GM21423 (cell line): ENCODE results near the gene KRTAP17-1.
"Not testable (repeated sequence)": the region's sequence is repeated elsewhere in the genome, so short reads cannot be mapped to it uniquely, and the experiment has no call there.

Experiments
- ATAC-seq: cut with Tn5 transposase; IDR thresholded peaks from one replicate; pipeline ENCODE4 v1.9.1; 2021; ENCODE audit warnings: mild to moderate bottlenecking, moderate library complexity; ENCODE audit not compliant: unreplicated experiment

KRTAP17-1 gene

DNA sequence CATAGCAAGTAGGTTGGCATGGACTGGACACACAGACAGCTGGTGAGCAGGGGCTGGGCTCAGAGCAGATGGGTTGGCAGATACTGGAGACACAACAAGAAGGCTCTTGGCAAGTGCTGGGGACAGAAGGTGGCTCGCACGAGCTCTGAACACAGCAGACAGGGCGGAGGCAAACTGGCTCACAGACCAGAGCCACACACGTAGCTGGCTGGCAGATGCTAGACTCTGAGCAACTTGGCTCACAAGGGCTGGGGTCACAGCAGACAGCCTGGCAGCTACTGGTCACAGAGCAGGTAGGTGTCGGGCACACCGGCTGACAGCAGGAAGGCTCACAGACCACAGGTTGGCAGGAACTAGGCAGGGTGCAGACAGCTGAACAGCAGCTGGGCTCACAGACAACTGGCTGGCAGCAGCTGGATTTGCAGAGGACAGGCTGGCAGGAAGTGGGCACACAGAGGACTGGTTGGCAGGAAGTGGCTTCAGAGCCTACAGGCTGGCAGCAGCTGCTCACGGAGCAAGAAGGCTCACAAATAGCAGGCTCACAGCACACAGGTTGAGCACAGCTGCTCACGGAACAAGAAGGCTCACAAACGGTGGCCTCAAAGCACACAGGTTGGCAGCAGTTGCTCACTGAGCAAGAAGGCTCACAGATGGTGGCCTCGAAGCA lies 7.1 kb downstream of the KRTAP17-1 start:
- peak; percentile 50 for ATAC-seq

DNA sequence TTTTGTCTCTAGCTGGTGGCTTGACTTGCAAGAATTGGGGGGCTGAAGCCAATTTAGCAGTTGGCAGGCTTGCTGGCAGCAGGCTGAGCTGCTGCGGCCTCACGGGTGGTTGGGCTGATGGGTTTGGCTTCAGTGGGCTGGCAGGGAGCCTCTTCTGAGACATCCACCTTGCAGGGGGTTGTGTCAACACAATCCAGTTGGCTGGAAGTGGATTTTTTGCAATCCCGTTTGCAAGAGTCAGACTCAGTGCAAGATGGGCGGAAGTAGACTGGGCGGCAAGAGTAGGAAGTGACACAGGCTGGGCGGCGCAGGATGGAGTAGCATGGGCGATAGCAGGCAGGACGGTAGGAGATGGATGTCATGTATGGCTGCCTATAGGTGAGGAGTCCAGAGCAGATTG lies 7.9 kb downstream of the KRTAP17-1 start:
- no peak for ATAC-seq

DNA sequence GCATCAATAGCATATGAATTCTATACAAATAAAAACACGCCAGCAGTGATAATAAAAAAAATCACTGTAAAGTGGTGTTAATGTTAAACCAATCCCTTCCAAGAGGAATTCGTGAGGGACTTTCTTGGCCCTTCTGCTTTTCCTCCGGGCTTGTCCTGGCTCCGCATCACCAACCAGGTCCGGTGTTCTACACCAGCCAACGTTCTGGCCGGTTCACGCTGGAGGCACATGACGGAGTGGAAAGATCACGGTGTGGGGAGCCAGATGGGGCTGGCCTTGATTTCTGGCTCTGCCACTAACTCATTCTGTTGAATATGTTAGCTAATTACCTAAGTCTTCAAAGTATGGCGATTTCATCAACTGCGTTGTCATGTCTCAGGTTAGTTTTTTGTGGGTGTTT lies 11.4 kb downstream of the KRTAP17-1 start:
- ATAC-seq, result no peak

- ATAC-seq, result no peak
Observed at GRCh38 chr17:41302981-41303380, 12.5 kb downstream of the KRTAP17-1 start.

DNA sequence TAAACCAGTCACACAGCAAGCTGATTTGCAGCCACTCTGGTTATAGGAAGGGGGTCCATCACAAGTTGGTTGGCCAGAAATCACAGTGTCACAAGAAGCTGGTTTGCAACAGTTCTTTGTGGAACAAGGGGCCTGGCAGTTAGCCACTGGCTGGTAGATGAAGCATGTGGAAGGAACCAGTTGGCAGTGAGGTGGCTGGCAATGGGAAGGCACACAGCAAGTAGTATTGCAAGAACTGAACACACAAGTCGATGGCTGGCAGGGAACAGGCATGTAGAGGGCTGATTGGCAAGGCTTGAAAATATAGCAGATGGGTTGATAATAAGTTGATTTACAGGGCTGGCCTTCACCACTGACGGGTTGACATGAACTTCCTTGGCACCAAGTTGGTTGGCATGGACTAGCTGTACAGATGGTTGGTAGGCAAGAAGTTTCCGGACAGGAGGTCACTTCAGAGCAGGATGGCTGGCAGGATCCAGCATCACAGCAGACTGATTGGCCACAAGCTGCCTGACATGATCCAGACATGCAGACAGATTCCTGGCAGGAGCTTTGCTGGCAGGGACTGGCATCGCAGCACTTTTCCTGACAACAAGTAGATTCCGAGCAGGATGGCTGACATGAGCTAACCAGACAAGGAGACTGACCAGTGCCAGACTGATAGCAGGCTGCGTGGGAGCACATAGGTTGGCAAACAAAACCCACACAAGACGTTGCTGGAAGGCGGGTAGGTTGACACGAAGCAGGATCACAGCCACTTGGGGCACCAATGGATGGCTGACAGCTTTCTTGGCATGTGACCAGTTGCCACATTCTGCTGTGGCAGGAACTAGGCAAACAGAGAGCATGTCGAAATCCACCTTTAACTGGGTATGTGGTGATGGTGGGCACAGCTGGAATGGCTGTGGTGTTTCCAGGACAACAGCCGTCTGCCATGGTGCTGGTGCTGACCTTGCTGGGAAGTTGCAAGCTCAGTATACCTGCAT lies 13.3 kb downstream of the KRTAP17-1 start, which contains the start of gene KRTAP29-1:
Gene KRTAP29-1 (minus strand): TSS at position 936 of the 986 bp plus-strand sequence. CDS start 0 bp downstream, at position 936.
- ATAC-seq, result no peak

GRCh38 chr17:41301204-41301790 lies 14.2 kb downstream of the KRTAP17-1 start:
- ATAC-seq, result no peak

DNA sequence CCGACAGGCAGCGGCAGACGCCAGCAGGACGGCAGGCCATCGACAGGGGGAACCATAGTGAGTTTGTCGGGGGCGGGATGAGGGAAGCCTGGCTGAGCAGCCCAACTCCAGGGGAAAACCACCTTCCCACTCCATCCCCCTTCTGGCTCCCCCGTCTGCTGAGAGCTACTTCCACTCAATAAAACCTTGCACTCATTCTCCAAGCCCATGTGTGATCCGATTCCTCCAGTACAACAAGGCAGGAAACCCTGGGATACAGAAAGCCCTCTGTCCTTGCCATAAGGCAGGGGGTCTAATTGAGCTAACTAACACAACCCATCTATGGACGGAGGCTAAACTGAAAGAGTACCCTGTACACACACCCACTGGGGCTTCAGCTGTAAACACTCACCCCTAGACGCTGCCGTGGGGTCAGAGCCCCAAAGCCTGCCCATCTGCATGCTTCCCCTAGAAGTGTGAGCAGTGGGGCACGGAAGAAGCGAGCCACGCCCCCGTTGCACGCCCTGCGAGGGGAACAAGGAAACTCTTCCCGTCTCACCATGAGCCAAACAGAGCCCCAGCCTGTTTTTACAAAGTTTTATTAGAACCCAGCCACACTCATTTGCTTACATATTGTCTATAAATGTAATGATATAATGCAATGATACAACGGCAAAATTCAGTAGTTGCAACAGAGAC lies 16.9 kb downstream of the KRTAP17-1 start:
- no peak for ATAC-seq

- no peak for ATAC-seq
Observed at GRCh38 chr17:41296846-41297245, 18.7 kb downstream of the KRTAP17-1 start.

GRCh38 chr17:41294016-41294415 lies 21.5 kb downstream of the KRTAP17-1 start:
- ATAC-seq, result no peak

- no peak for ATAC-seq
Observed at GRCh38 chr17:41287050-41287449, 28.5 kb downstream of the KRTAP17-1 start.

DNA sequence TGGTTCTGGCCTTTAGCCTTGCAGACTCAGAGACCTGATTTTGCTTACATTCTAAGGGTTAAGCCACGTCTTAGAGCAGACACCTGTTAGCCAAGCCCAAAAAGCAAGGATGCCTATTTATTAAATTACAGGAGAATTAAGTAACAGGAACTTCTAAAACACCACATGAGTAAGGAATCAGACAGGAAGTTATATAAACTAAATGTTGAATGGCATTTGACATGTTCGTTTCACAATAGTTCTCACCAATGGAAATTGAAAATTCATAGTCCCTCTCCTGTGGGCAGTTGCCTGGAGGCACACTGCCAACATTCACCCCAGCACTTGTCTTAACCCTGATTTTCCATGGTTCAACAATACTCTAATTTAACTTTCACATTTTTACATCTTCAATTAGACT lies 31.0 kb downstream of the KRTAP17-1 start:
- no peak for ATAC-seq

DNA sequence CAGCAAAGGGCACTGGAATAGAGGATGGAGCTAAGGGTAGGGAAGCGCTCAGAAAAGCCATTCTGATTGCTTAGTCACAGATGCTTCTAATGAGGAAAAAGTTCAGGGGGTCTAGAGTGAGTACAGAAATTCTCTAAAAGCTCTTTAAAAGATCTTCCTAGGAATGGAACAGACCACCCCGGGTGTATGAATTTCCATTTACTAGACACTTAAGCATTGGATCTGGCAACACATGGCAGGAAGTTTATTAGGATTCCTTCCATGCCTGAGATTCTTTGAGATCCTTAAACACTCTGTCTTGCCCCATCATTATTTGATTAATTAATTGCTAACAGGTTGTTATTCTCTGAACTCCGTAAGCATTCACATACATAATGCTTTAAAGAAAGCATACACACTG lies 31.5 kb downstream of the KRTAP17-1 start:
- ATAC-seq, result no peak

DNA sequence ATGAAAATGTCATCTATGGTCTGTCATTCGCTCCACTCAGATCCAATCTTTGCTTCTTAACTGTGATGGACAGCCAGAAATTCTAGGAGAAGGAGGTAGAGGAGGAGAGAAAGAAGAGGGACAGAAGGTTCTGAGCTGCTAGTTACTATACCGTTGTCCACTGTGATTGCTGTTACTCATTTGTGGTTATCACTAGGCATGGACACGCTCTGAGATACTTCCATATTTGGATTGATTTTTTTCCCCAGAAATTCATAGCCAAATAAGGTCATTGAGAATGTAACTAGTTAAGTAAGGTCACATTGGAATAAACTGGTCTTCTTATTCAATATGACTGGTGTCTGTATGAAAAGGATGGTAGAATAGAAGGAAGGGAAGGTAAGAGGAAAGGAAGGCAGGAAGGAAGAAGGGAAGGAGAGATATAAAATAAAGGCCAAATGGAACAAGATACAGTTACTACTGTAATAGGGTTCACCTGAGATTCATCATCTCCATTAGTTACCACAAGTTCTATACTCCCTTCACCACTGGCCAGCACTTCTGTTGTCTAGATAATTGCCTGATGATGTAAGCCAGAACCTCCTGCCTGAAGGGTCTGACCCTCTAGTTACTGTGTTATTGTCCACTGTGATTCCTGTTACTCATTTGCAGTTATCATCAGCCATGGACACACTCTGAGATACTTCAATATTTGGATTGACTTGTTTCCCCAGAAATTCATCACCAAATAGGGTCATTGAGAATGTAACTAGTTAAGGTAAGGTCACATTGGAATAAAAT lies 37.1 kb downstream of the KRTAP17-1 start:
- ATAC-seq, result no peak

DNA sequence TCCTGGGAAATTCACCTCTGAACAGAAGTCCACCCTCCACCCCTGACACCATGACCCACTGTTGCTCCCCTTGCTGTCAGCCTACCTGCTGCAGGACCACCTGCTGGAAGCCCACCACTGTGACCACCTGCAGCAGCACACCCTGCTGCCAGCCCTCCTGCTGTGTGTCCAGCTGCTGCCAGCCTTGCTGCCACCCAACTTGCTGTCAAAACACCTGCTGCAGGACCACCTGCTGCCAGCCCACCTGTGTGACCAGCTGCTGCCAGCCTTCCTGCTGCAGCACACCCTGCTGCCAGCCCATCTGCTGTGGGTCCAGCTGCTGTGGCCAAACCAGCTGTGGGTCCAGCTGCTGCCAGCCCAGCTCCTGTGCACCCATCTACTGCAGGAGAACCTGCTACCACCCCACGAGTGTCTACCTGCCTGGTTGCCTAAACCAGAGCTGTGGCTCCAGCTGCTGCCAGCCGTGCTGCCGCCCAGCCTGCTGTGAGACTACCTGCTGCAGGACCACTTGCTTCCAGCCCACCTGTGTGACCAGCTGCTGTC lies 39.8 kb downstream of the KRTAP17-1 start, which contains the start of gene KRTAP9-7:
Gene KRTAP9-7 (plus strand): TSS at position 51 of the 543 bp plus-strand sequence. CDS start 0 bp downstream, at position 51.
- ATAC-seq, result not testable (repeated sequence)

GRCh38 chr17:41271858-41272257 lies 43.7 kb downstream of the KRTAP17-1 start:
- ATAC-seq, result no peak

DNA sequence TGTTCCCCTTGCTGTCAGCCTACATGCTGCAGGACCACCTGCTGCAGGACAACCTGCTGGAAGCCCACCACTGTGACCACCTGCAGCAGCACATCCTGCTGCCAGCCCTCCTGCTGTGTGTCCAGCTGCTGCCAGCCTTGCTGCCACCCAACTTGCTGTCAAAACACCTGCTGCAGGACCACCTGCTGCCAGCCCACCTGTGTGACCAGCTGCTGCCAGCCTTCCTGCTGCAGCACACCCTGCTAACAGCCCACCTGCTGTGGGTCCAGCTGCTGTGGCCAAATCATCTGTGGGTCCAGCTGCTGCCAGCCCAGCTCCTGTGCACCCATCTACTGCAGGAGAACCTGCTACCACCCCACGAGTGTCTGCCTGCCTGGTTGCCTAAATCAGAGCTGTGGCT lies 44.2 kb downstream of the KRTAP17-1 start:
- ATAC-seq, result not testable (repeated sequence)

DNA sequence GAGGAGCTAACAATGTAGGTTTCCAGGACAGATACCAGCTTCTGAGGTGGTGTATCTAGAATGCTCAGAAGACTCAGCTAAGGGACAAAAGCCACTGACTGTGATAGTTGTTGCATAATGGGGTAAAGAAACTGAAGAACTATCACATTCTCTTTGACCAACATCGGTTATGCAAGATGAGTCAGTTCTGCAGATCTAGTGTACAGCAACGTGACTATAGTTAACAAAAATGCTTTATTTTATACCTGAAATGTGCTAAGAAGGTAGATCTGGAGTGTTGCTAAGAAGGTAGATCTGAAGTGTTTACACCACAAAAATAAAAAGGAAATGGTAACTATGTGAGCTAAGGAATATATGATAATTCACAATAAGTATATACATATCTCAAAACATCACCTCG lies 47.8 kb downstream of the KRTAP17-1 start:
- no peak for ATAC-seq

- no peak for ATAC-seq
Observed at GRCh38 chr17:41265078-41265477, 50.4 kb downstream of the KRTAP17-1 start, which contains the start of gene KRTAP9-6. TSS of gene KRTAP9-6 (plus strand) at chr17:41265378. CDS start at chr17:41265378, 0 bp downstream.
